DMS 273 (cell line): ENCODE measurements around the gene NFASC.
A peak's percentile ranks its signal among the peaks of the same experiment; 100 is the strongest.

ENCODE experiments used
- DNase-seq: peaks from one replicate; lab custom pipeline; 2025; ENCODE audit not compliant: unreplicated experiment; lab: John Stamatoyannopoulos, UW

NFASC gene

GRCh38 chr1:204858363-204858821, 12.3 kb upstream of the NFASC start:
- peak; percentile 56 for DNase-seq

- DNase-seq = no peak
Observed at GRCh38 chr1:204859861-204860267, 10.8 kb upstream of the NFASC start.

DNA sequence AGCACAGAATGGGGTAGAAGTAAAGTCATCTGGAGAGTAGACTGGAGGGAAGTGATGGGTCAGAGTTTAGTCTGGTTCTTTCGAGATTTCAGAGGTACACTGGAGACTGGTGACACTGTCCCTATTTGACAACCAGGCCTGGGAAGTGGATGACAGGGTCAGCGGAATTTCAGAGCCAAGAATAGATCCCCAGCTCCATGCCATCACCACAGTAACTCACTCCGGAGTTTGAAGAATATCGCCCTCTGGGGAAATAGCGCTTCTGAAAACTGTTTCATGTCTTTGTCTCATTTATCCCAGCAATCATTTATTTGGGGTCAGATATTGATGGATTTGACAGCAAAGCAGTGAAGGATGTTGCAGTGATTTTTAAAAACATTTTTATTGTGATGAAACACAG, 7.6 kb upstream of the NFASC start:
- DNase-seq = no peak

GRCh38 chr1:204863730-204864129, 6.9 kb upstream of the NFASC start:
- no peak for DNase-seq

DNA sequence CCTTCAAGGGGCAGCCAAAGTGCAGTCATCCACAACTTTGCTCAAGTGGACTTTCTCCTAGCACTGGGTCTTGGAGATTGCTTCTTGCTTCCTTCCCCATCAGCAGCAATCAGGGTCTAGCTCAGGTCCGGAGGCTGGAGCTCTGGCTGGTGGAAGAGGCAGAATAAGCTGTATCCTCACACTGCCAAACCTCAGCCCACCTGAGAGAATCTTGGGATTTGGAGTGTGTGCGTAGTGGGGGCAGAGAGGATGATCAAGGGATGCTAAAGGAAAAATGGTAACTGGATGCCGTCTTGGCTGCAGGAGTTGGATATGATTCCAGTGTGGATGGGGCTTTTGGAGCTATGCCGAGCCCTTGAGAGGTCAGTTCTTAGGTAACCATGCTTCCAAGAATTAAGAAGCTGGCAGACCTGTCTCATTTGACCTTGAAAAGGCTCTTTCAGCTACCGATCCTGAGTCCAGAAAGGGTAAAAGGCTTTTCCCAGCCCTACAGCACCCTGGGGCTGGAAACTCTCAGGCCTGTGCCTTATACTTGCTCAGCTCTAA, 4.5 kb upstream of the NFASC start:
- no peak for DNase-seq

GRCh38 chr1:204867203-204867602, 3.5 kb upstream of the NFASC start:
- no peak for DNase-seq

GRCh38 chr1:204867666-204868339, 2.9 kb upstream of the NFASC start:
- DNase-seq = no peak

DNA sequence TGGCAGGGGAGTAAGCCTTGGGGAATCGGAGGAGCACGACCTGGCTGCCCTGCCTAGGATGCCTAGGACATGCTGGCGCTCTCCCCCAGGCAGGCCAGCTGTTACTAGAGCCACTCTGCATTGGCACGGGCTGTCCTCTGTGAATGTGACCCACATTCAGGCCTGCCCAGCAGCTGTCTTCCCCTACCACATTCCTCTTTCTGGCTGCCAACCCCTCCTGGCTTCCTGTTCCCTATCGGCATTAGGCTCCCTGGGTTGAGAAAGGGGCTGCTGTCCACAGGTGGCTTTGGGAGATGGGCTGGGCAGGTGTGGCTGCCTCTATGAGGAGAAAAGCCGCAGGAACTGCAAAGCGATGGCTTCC, 2.3 kb upstream of the NFASC start:
- DNase-seq = peak; percentile 47

- no peak for DNase-seq
Observed at GRCh38 chr1:204869097-204869496, 1.6 kb upstream of the NFASC start.

DNA sequence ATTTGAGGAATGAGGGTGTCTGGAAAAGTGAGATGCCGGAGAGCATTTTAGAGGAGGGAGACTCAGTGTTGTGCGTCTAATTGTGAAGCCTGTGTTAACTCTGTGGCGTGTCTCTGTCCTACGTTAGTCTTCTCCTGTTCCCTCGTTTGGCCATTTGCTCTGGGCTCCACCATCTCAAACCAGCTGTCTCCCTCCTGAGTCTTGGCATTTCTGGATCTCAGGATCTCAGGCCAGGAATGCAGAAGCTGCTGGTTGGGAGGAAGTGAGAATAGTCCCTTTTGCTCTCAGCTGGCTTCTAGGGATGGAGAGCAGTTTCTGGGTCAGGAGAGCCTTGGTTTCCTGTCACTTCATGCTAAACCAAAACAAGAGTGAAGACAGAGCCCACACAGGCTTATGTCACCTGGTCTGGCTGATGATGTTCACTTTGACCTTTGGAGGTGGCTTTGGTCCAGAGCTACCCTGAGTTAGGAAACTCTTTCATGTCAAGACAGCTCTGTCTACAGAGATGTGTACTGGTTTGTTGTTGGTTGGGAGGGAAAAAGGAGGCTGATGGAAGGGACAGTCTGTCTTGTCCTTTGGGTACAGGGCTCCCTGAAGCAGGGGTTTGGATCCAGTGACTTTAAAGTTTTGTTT, 859 bp downstream of the NFASC start:
- DNase-seq = no peak

GRCh38 chr1:204872262-204872881, 1.7 kb downstream of the NFASC start:
- no peak for DNase-seq

DNA sequence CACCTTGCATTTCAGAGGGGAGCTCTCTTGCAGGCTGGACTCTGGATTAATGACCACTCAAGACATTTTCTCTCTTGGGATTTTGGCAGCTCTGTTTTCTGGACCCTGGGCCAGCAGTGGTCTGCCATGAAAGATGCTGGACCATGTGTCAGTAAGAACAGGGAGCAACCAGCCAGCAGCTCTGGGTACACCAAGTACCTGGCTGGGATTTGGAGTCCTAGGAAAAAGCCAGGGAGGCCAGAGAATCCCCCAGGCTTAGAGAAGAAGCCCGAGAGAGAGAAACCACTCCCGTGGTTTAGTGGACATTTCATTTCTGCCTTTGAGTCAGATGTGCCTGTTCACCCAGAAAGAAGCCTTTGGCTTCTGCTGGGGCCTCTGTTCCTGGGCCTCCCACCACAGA, 2.5 kb downstream of the NFASC start:
- no peak for DNase-seq

DNA sequence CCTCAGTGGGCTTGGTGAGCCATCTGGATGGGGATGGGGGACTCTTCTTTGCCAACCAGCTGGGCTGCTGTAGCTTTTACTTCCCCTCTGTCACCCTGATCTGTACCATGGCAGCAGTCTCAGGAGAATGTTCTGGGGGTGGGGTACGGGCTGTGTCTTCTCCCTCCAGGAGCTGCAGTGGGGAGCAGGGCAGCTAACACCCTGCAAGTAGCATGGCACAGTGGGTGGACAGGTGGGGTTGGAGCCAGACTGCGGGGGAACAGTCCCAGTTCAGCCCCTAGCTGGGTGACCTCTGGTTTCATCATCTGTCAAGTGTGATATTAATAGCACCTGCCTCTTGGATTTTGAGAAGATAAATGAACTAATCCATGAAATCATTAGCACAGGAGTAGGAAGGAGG, 3.1 kb downstream of the NFASC start:
- no peak for DNase-seq

GRCh38 chr1:204874274-204874673, 3.6 kb downstream of the NFASC start:
- no peak for DNase-seq

- no peak for DNase-seq
Observed at GRCh38 chr1:204875255-204875654, 4.6 kb downstream of the NFASC start.

DNA sequence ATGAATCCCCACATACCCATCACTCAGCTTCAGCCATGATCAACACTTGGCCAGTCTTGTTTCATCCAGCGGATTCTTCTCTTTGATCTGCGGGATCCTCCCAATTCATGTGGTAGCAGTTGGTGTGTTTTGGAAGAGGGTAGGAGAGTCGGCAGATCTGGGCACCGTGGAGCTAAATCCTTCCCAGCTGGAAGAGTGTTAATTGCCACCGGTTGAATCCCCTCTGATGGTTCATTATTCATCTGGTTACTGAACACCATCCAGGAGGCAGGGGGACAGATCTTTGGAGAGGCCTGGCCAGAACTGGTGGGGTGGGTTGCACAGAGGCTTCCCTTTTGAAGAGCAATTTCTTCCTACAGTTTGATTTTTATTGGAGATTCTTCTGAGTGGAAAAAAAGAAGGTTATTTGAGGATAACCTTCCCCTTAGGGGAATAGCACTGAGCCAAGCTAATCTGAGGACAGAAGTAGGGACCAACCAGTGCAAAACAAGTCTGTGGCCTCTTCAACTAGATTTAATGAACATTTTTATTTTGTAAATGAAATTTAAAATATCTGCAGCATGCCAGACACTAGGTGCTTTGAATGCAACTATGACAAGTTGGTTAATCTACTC, 8.1 kb downstream of the NFASC start:
- peak; percentile 68 for DNase-seq

DNA sequence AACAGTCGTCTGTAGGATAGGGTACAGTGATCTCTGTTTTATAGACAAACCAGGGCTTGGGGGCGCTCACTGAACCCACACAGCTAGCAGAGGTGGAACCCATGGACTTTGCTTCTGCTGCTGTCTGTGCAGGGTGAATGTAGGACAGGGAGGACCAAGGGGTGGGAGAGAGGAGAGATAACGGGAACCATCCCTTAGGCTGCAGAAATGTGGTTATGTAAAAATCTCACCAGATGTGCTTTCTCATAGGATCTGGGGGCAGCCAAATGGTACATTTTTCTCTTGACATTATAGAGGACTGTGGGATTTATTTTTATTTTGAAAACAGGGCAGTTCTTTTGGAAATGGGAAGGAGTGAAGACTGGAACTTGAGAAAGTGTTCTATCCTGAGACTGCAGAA, 8.7 kb downstream of the NFASC start:
- no peak for DNase-seq

DNA sequence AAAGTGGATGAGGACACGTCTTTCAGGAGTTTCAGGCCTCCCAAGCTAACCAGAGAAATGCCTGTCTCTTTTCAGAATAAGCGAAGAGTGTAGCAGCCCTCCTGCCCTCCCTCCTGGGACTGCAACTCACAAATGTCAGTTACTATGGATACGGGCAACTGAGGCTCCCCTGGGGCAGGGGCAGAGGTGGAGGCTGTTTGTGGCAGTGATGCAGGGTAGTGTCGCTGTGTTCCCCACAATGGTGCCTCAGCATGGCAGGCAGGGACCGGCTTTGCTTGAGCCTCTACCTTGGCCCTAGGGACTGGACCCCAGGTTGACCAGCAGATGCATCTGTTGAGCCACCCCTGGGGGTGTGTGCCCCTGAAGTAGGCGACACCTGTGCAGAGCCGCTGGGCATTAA, 10.2 kb downstream of the NFASC start:
- no peak for DNase-seq

- no peak for DNase-seq
Observed at GRCh38 chr1:204882479-204882878, 11.8 kb downstream of the NFASC start.

DNA sequence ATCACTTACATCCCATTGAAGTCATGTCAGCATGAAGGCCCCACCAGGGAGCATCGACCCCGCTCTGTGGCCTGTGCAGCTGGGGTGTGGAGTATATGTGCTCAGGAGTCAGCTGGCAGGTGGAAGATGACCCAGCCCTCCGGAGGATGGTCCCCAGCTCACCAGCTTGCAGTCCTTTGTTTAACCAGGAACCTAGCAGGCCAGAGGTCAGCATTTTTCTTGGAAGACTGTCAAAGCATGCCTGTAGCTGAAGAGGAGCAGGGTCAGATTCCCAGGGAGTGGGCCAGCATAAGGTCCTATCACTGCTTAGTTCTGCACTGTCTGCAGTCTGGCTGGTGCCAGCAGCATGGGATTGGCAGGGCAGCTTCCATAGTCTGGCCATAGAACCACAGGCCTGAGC, 12.7 kb downstream of the NFASC start:
- no peak for DNase-seq

DNA sequence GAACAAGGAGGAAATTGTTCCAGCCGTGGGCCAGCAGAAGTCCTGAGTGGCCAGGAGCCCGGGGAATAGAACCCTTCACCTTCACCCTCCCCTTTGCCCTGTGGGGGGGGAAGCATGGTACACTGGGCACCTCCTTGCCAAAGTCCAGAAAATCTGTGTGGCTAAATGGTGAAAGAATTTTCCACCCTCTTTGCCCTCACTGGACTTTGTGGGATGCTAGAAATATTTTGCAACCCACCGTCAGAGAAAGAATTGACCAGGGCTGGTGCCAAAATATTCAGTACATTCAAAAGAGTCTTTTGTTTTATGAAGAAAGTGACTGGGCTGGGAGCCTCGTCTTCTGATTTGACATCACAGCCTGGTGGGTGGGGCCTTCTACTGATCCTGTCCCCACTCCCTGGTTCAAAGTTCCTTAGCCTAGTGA, 14.6 kb downstream of the NFASC start:
- DNase-seq = no peak

- DNase-seq = no peak
Observed at GRCh38 chr1:204885790-204886189, 15.1 kb downstream of the NFASC start.
